Adipocyte (in vitro differentiated cells): ENCODE results near the gene CIAO1.

Source experiments
- DNase-seq: peaks from one replicate; pipeline ENCODE4 v3.0.0-alpha.2; 2015; ENCODE audit warnings: low read depth
- H3K27me3 ChIP-seq: replicated peaks from 2 replicates; pipeline ENCODE4 v1.7.0; 2013; ENCODE audit warnings: mild to moderate bottlenecking, low read length, moderate library complexity; ENCODE audit not compliant: control insufficient read depth, insufficient read depth
- H3K36me3 ChIP-seq: 2 replicates; pipeline ENCODE4 v1.7.0; 2013; ENCODE audit warnings: low read length, mild to moderate bottlenecking, moderate library complexity; ENCODE audit not compliant: control insufficient read depth, insufficient read depth, severe bottlenecking
- H3K4me1 ChIP-seq: 2 replicates; pipeline ENCODE4 v1.7.0; 2013; ENCODE audit warnings: mild to moderate bottlenecking, low read length, moderate library complexity; ENCODE audit not compliant: control insufficient read depth, insufficient read depth
- H3K4me3 ChIP-seq: 2 replicates; pipeline ENCODE4 v1.7.0; 2013; ENCODE audit warnings: mild to moderate bottlenecking, low read length, moderate library complexity
- H3K9ac ChIP-seq: 2 replicates; pipeline ENCODE4 v1.7.0; 2013; ENCODE audit warnings: mild to moderate bottlenecking, low read length, moderate library complexity
- H3K9me3 ChIP-seq: 2 replicates; pipeline ENCODE4 v1.7.0; 2013; ENCODE audit warnings: mild to moderate bottlenecking, low read length, moderate library complexity; ENCODE audit not compliant: control insufficient read depth

The CIAO1 gene

DNA sequence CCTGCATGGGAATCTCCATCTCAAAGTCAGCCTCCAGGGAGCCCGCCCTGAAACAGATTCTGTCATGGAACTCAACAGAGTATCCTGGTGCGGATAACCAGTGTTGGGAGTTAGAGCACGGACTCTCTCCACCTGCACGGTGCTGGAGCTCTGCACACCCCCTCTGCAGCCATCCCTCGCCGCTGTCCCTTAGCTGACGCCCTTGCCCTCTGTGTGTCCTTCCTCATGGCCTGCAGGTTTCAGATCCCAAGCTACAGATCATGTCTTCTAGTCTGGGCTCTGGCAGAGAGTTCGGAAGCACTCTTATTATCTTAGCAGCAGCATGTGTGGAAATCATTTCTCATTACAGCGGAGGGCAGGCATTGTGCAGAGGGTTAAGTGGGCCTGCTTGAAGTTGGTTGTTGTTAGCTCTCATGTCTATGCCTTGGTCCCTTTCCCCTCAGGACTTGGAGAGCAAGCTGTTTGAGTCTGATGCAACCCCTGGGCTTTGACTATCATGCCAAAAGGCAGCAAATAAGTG lies 26.2 kb upstream of the CIAO1 start:
- DNase-seq: no peak
- no peaks in the 10 kb centered on the region for H3K27me3 ChIP-seq
- H3K9me3 ChIP-seq: no peaks in the 10 kb centered on the region
- H3K4me1 ChIP-seq: peaks cover 33% of the 10 kb centered on the region
- H3K9ac ChIP-seq: peak overlapping the region; percentile 11
- H3K4me3 ChIP-seq: no peak overlapping the region
- peaks cover 12% of the 10 kb centered on the region for H3K36me3 ChIP-seq

DNA sequence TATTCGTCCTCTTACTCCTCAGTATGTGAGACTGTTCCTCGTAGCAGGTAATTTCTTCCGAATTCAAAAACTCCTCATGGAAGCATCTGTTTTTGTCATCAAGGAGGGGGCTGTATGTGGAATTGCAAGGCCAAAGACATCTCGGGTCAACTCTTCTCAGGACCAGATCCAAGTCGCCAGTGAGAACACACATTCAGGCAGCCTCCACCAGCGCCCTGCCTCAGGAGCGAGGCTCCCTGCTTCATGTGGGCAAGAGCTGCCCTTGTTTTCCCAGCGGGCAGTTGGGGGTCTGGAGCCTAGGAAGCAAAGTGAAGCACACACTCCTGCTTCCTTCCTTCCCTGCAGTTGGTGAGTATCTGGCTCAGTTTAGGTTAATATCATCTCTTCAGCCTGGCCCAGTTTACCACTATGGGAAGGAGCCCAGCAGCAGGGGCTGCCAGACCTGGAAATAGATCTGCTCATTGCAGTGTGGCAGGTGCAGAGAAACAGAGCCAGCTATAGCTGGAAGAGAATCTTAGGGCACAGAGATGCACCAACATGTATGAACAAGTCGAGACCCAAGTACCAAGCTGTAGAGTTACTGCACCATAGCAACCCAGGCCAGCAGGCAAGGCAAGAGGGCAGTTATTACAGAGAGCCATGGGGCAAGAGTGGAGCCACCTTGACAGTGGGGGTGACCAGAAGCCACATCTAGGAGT lies 25.5 kb upstream of the CIAO1 start:
- H3K27me3 ChIP-seq: no peaks in the 10 kb centered on the region
- H3K4me1 ChIP-seq: peaks cover 36% of the 10 kb centered on the region
- no peak for DNase-seq
- peaks cover 12% of the 10 kb centered on the region for H3K36me3 ChIP-seq
- no peak overlapping the region for H3K4me3 ChIP-seq
- H3K9ac ChIP-seq: no peak overlapping the region
- H3K9me3 ChIP-seq: no peaks in the 10 kb centered on the region

DNA sequence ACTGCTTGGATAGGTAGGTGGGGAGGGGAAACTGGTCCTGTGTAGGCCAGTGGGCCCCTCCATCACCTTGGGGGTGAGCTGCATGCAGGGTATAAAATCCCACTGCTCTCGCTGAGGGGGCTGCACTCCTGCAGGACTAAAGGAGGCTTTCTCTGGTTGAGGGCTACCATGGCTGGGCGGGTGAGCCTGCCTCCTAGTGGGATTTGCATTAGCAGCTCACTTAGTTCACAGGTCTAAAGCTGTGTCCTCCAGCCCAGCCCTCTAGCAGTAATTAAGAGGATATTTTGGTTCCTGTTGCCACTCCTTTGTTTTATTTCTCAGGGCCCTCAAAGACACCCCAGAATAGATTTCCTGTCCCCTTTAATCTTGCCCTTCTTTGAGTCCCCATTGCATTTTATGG lies 24.8 kb upstream of the CIAO1 start:
- no peak for DNase-seq
- Histone ChIP-seq H3K9me3 (no peaks in the 10 kb centered on the region), H3K4me1 (peaks cover 39% of the 10 kb centered on the region), H3K4me3 (no peak overlapping the region), H3K9ac (no peak overlapping the region), H3K36me3 (peaks cover 12% of the 10 kb centered on the region), H3K27me3 (no peaks in the 10 kb centered on the region)

DNA sequence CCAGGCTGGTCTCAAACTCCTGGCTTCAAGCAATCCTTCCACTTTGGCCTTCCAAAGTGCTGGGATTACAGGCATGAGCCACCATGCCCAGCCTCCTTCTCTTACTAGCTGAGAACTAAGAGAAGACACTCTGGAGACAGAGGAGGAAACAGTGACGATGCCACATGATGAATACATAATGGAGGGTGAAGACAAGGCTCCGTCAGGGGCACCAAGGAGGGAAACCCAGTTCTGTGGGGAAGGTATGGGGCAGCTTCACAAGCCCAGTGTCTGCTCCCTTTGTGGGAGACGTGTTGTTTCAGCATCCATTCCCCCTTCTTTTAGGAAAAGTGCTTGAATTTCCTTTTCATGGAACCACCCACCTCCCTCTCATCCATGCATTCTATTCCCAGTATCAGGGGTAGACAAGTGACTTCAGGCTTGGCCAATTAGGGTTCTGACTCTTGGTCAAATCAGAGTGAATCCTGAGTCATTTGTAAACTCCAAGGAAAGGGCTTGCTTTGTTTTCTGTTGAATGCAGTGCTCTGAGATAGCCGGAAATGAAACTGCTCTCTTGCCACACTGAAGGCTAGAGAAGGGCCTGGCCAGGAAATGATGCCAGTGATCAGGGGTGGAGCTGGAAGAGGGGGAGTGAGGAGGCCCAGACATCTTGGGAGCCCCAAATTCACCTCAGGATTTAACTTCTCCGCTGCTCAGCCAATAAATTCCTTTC lies 24.0 kb upstream of the CIAO1 start:
- Histone ChIP-seq H3K4me1 (peaks cover 39% of the 10 kb centered on the region), H3K4me3 (no peak overlapping the region), H3K36me3 (peaks cover 9% of the 10 kb centered on the region), H3K27me3 (no peaks in the 10 kb centered on the region), H3K9ac (peak overlapping the region; percentile 45), H3K9me3 (no peaks in the 10 kb centered on the region)
- DNase-seq: peak; percentile 75

DNA sequence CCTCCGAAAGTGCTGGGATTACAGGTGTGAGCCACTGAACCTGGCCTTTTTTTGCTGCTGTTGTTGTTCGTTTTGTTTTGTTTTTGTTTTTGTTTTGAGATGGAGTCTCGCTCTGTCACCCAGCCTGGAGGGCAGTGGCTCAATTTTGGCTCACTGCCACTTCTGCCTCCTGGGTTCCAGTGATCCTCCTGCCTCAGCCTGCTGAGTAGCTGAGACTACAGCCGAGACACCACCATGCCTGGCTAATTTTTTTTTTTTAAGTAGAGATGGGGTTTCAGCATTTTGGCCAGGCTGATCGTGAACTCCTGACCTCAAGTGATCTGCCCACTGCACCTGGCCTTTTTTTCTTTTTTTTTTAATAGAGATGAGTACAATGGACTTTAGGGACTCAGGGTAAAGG lies 22.2 kb upstream of the CIAO1 start:
- H3K9me3 ChIP-seq: no peaks in the 10 kb centered on the region
- H3K4me1 ChIP-seq: peaks cover 39% of the 10 kb centered on the region
- no peak overlapping the region for H3K4me3 ChIP-seq
- H3K9ac ChIP-seq: no peak overlapping the region
- H3K27me3 ChIP-seq: no peaks in the 10 kb centered on the region
- peaks cover 8% of the 10 kb centered on the region for H3K36me3 ChIP-seq
- DNase-seq: no peak

DNA sequence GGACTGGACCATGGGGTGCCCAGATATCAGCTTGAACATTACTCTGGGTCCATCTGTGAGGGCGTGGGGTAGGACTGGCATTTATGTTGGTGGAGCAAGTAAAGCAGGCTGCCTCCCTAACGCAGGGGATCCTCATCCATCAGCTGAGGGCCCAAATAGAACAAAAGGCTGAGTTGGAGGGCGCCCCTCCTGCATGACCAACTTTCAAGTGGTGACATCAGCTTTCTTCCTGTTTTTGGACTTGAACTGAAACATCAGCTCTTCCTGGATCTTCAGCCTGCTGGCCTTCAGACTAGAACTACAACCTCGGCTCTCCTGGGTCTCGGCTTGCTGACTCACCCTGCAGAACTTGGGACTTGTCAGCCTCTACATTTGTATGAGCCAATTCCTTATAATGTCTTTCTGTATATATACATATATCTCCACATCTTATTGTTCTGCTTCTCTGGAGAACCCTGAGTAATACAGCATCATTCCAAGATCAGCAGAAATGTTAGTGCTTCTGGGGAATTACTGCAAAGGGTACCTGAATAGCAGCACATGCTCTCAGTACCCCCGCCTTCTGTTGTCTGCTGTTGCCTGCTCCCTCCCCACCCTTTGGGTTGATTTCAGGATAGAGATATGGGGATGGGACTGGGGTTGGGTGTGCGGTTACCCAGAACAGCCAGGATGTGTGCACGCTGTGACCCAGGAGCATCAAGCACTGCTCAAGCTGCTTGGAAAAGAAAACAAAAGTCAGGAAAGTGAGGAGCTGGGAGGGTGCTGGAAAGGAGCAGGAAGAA lies 20.2 kb upstream of the CIAO1 start:
- no peak for DNase-seq
- no peaks in the 10 kb centered on the region for H3K9me3 ChIP-seq
- peaks cover under 1% of the 10 kb centered on the region for H3K36me3 ChIP-seq
- no peaks in the 10 kb centered on the region for H3K27me3 ChIP-seq
- H3K9ac ChIP-seq: no peak overlapping the region
- peaks cover 40% of the 10 kb centered on the region for H3K4me1 ChIP-seq
- no peak overlapping the region for H3K4me3 ChIP-seq

DNA sequence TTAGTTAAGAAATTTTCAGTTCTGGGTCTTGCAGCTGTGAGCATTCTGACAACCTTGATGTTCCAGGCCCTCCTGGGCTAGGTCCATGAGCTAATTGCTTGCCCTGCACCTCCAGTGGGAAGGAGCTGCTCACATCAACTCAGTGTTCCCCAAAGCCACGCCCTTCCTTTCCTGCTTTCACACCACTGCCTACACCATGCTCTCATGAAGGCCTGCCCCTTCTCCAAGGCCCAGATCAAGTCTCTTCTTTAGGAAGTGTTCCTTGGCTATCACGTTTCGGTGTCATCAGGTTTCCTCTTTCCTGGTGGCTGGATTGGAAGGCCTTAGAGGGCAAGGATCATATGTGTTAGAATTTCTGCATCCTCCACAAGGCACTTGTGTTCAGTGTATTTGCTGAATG lies 19.0 kb upstream of the CIAO1 start:
- no peak for DNase-seq
- Histone ChIP-seq H3K9ac (no peak overlapping the region), H3K4me3 (no peak overlapping the region)

DNA sequence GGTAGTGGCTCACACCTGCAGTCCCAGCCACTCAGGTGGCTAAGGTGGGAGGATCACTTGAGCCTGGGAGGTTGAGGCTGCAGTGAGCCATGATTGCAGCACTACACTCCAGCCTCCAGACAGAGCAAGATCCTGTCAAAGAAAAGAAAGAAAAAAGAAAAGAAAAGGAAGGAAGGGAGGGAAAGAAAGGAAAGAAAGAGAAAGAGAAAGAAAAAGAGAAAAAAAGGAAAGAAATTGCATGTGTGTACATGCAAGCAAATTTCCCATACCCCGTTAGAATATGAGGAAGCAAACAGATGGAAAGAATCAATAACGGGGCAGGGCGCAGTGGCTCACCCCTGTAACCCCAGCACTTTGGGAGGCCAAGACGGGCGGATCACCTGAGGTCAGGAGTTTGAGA lies 18.1 kb upstream of the CIAO1 start:
- Histone ChIP-seq H3K4me1 (peaks cover 41% of the 10 kb centered on the region), H3K9me3 (no peaks in the 10 kb centered on the region), H3K27me3 (no peaks in the 10 kb centered on the region), H3K4me3 (no peak overlapping the region), H3K9ac (no peak overlapping the region), H3K36me3 (peaks cover 10% of the 10 kb centered on the region)
- DNase-seq: no peak

More for the DNA sequence above, 19.0 kb upstream of the CIAO1 start:
- Histone ChIP-seq H3K9me3 (no peaks in the 10 kb centered on the region), H3K27me3 (no peaks in the 10 kb centered on the region), H3K36me3 (peaks cover under 1% of the 10 kb centered on the region), H3K4me1 (peaks cover 44% of the 10 kb centered on the region)

DNA sequence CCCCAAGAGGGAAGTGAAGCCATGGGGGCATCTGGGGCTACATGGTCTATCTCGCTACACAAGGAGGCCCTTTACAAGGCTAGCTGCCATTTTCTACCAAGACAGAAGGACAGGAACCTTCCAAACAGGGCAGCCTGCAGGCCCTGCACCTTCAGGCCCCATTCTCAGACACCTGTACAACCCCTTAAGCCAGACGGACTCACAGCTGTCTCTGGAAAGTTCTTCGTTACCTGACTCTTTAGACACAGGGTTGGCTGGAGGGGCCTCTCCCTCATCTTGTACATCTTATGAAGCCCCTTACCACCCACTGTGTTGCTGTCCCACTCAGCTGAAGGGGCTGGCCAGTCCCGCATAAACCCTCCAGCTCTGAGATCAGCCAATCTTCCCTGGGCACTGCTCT lies 17.4 kb upstream of the CIAO1 start:
- no peak for DNase-seq

DNA sequence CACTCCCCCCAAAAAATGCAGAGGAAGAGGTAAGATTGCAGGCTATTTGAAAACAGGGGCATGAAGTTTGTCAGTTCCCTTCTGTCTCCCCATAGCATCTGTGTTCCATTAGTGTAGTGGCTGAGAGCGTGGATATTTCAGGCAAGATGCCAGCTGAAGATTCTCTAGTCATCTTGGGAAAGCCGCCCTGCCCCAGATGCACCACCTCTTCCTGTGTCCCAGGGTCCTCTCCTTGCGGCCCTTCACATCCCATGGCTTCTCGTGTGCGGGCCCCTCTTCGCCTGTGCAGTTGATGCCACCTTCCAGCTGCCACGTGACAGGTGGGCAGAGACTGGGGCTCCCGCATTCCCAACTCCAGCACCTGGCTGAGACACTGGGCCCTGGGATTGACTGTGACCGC lies 16.4 kb upstream of the CIAO1 start:
- Histone ChIP-seq H3K9me3 (no peaks in the 10 kb centered on the region), H3K4me1 (peaks cover 37% of the 10 kb centered on the region), H3K4me3 (no peak overlapping the region), H3K36me3 (peaks cover 27% of the 10 kb centered on the region), H3K9ac (no peak overlapping the region), H3K27me3 (no peaks in the 10 kb centered on the region)
- peak; percentile 87 for DNase-seq

More for the DNA sequence above, 17.4 kb upstream of the CIAO1 start:
- peaks cover 40% of the 10 kb centered on the region for H3K4me1 ChIP-seq
- H3K27me3 ChIP-seq: no peaks in the 10 kb centered on the region
- H3K9me3 ChIP-seq: no peaks in the 10 kb centered on the region
- no peak overlapping the region for H3K9ac ChIP-seq
- H3K36me3 ChIP-seq: peaks cover 17% of the 10 kb centered on the region
- H3K4me3 ChIP-seq: no peak overlapping the region

DNA sequence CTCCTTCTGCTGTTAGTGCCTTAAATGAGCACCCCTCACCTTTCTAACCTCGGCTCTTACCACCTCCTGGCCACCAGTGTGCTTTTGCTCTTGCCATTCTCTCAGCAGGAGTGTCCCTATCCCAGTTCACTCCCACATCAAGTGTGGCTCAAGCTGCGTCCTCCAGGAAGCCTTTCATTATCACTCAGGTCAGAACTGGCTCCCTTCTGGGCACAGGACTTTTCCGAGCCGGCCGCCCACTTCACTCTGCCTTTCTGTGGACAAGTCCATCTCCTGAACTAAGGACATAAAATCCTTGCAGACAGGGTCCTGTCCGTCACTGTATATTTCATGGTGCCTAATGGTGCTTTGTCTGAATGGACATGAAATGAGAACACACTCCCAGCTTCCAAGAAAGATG lies 15.8 kb upstream of the CIAO1 start:
- Histone ChIP-seq H3K4me1 (peaks cover 35% of the 10 kb centered on the region), H3K4me3 (no peak overlapping the region), H3K9ac (no peak overlapping the region), H3K36me3 (peaks cover 33% of the 10 kb centered on the region), H3K27me3 (no peaks in the 10 kb centered on the region), H3K9me3 (no peaks in the 10 kb centered on the region)
- no peak for DNase-seq
